K562 (cell line): ENCODE results near the gene C1QTNF7. TPM values are rescaled to one million over a fixed set of nuclear protein-coding genes. Genes with fewer than 3 reads are reported as not detected.

Experiments used
- ATAC-seq: fragments of 200-7000 bp; cut with Tn5 transposase; 3 replicates; pipeline ENCODE4 v1.9.1; 2020; ENCODE audit warnings: moderate library complexity
- BruUV-seq: library from RNA; stranded (reverse); fragments of 400-500 nt; replicated peaks from 2 replicates; lab custom pipeline; 2021; lab: Mats Ljungman, UMichigan
- CTCF ChIA-PET: fragments of 300-600 bp; formaldehyde crosslinking; extraction: SDS; loops from one replicate; lab custom pipeline; 2021; ENCODE audit warnings: low intra/inter-chr PET ratio; lab: Yijun Ruan, JAX
- POLR2A ChIA-PET: fragments of 300-600, 350-650 bp; sonication (Branson Sonifier 250); formaldehyde crosslinking; extraction: SDS; loops from one replicate; lab custom pipeline; 2021; ENCODE audit warnings: antibody characterized with exemption, inconsistent platforms; lab: Yijun Ruan, JAX
- DNase-seq, 4 experiments: peaks; one replicate each; pipeline versions ENCODE4 v3.0.0 to v3.0.0-alpha.2; 2011 to 2018; ENCODE audit warnings: low spot score in 3 of 4, mixed read lengths in 3 of 4; ENCODE audit errors: extremely low read depth in 1 of 4
- FAIRE-seq: peaks from 2 replicates; lab custom pipeline; 2011; peaks lifted over from hg19 to GRCh38; lab: Jason Lieb, UNC
- H2AFZ ChIP-seq: 2 replicates; pipeline ENCODE4 v1.6.0; 2011; ENCODE audit warnings: low read depth, low read length, control low read depth, inconsistent platforms
- H3K27ac ChIP-seq: fragments of 200-600 bp; 3 replicates; pipeline ENCODE4 v1.8.0; 2011; ENCODE audit warnings: low read depth, mild to moderate bottlenecking, control low read depth, inconsistent platforms, low read length, moderate library complexity, mixed read lengths; ENCODE audit errors: extremely low read depth
- H3K27me3 ChIP-seq, 2 experiments: fragments of 300-600 bp in 1 of 2; 2 replicates in 1 of 2; 3 replicates in 1 of 2; pipeline versions ENCODE4 v1.6.0 to v1.8.0; 2011; ENCODE audit warnings: inconsistent platforms in 2 of 2, low read length in 2 of 2, mild to moderate bottlenecking in 1 of 2, mixed read lengths in 1 of 2, moderate library complexity in 1 of 2; ENCODE audit not compliant: control insufficient read depth in 2 of 2, insufficient read depth in 2 of 2
- H3K36me3 ChIP-seq: fragments of 300-600 bp; 3 replicates; pipeline ENCODE4 v1.8.0; 2011; ENCODE audit warnings: mild to moderate bottlenecking, low read length, inconsistent platforms; ENCODE audit not compliant: control insufficient read depth, insufficient read depth
- H3K4me1 ChIP-seq, 2 experiments: fragments of 200-600 bp in 1 of 2; replicated peaks in 1 of 2; 2 replicates in 1 of 2; 3 replicates in 1 of 2; pipeline versions ENCODE4 v1.5.1 to v1.8.0; 2011; ENCODE audit warnings: inconsistent platforms in 2 of 2, low read length in 2 of 2, mild to moderate bottlenecking in 1 of 2, mixed read lengths in 1 of 2, moderate library complexity in 1 of 2; ENCODE audit not compliant: control insufficient read depth in 2 of 2, insufficient read depth in 2 of 2
- H3K4me2 ChIP-seq: 2 replicates; pipeline ENCODE4 v1.6.1; 2011; ENCODE audit warnings: low read length, control low read depth, inconsistent platforms, mixed read lengths; ENCODE audit not compliant: insufficient read depth
- H3K4me3 ChIP-seq: fragments of 200-600 bp; sonication (generic), shearing (Covaris generic); 2 replicates; pipeline ENCODE4 v1.5.1; 2016; ENCODE audit warnings: control low read depth, inconsistent platforms
- H3K79me2 ChIP-seq: fragments of 200-600 bp; 3 replicates; pipeline ENCODE4 v1.8.0; 2011; ENCODE audit warnings: low read length, inconsistent platforms; ENCODE audit not compliant: control insufficient read depth, insufficient read depth
- H3K9ac ChIP-seq, 2 experiments: 2 replicates each; pipeline versions ENCODE4 v1.6.0 to v1.6.1; 2011; ENCODE audit warnings: low read depth in 2 of 2, low read length in 2 of 2, control low read depth in 1 of 2, inconsistent platforms in 1 of 2, mild to moderate bottlenecking in 1 of 2, mixed read lengths in 1 of 2; ENCODE audit not compliant: insufficient read depth in 1 of 2
- H3K9me1 ChIP-seq: one replicate; pipeline ENCODE4 v1.6.0; 2011; ENCODE audit warnings: inconsistent platforms, mild to moderate bottlenecking, low read length, moderate library complexity; ENCODE audit not compliant: control insufficient read depth, insufficient read depth
- H3K9me3 ChIP-seq: replicated peaks from 2 replicates; pipeline ENCODE4 v1.5.1; 2011; ENCODE audit warnings: low read depth, low read length, inconsistent platforms; ENCODE audit not compliant: control insufficient read depth, insufficient read depth
- H4K20me1 ChIP-seq: replicated peaks from 2 replicates; pipeline ENCODE4 v1.6.1; 2011; ENCODE audit warnings: low read length, inconsistent platforms, mixed read lengths; ENCODE audit not compliant: control insufficient read depth, insufficient read depth
- ATF7 ChIP-seq: fragments of 450-650 bp; IDR thresholded peaks from 2 replicates; pipeline ENCODE4 v1.7.1; 2014; ENCODE audit warnings: mild to moderate bottlenecking, moderate library complexity
- CREM ChIP-seq: IDR thresholded peaks from 2 replicates; pipeline ENCODE4 v1.6.1; 2014; ENCODE audit warnings: antibody characterized with exemption, low read depth
- EGR1 ChIP-seq: fragments of 450-650 bp; conservative IDR thresholded peaks from 2 replicates; pipeline ENCODE4 v1.6.1; 2017; ENCODE audit warnings: mild to moderate bottlenecking
- ESRRB ChIP-seq: fragments of 250-450 bp; sonication (Bioruptor Pico); IDR thresholded peaks from 2 replicates; pipeline ENCODE4 v1.5.0; 2020; ENCODE audit warnings: mild to moderate bottlenecking, moderate library complexity, borderline replicate concordance
- FOXP4 ChIP-seq: sonication (generic); formaldehyde crosslinking; IDR thresholded peaks from 2 replicates; pipeline ENCODE4 v1.8.0; 2022; ENCODE audit warnings: mild to moderate bottlenecking, missing genetic modification reagents, borderline replicate concordance
- GATA2 ChIP-seq: sonication (generic); formaldehyde crosslinking; IDR thresholded peaks from 2 replicates; pipeline ENCODE4 v1.4.0; 2020; ENCODE audit warnings: mild to moderate bottlenecking, missing genetic modification reagents
- ID3 ChIP-seq, 2 experiments: fragments of 250-450 bp in 1 of 2; fragments of 450-650 bp in 1 of 2; sonication (Bioruptor Pico) in 1 of 2; IDR thresholded peaks; 2 replicates each; pipeline versions ENCODE4 v1.6.1 to v1.8.0; 2016 to 2021; ENCODE audit warnings: mild to moderate bottlenecking in 2 of 2, moderate library complexity in 2 of 2, missing compliant biosample characterization in 1 of 2, missing genetic modification characterization in 1 of 2
- ILK ChIP-seq: fragments of 450-650 bp; IDR thresholded peaks from 2 replicates; pipeline ENCODE4 v1.6.1; 2016; ENCODE audit warnings: missing genetic modification characterization, low read depth, mild to moderate bottlenecking, missing compliant biosample characterization, moderate library complexity, borderline replicate concordance
- LEF1 ChIP-seq: fragments of 450-650 bp; IDR thresholded peaks from 2 replicates; pipeline ENCODE4 v1.6.1; 2016; ENCODE audit warnings: mild to moderate bottlenecking
- NR4A1 ChIP-seq, 2 experiments: fragments of 250-450 bp in 1 of 2; fragments of 450-650 bp in 1 of 2; sonication (Bioruptor Pico) in 1 of 2; IDR thresholded peaks; 2 replicates each; pipeline versions ENCODE4 v1.4.0 to v1.6.1; 2016 to 2020; ENCODE audit warnings: mild to moderate bottlenecking in 2 of 2, missing compliant biosample characterization in 1 of 2, missing genetic modification characterization in 1 of 2, moderate library complexity in 1 of 2
- PHF8 ChIP-seq: fragments of 200-600 bp; sonication (generic); IDR thresholded peaks from 2 replicates; pipeline ENCODE4 v1.6.1; 2012; ENCODE audit warnings: mixed run types, mild to moderate bottlenecking, inconsistent platforms, low read length, moderate library complexity, borderline replicate concordance
- TRIM25 ChIP-seq: fragments of 450-650 bp; IDR thresholded peaks from 2 replicates; pipeline ENCODE4 v1.7.0; 2016; ENCODE audit warnings: borderline replicate concordance
- ZEB2 ChIP-seq: fragments of 450-650 bp; IDR thresholded peaks from 2 replicates; pipeline ENCODE4 v1.6.1; 2016
- ZNF175 ChIP-seq: fragments of 200-800 bp; sonication (Bioruptor generic); IDR thresholded peaks from 2 replicates; pipeline ENCODE4 v1.6.1; 2016; ENCODE audit warnings: low read depth, mild to moderate bottlenecking, missing genetic modification characterization, missing compliant biosample characterization
- ZNF280A ChIP-seq: fragments of 450-650 bp; IDR thresholded peaks from 2 replicates; pipeline ENCODE4 v1.6.1; 2018; ENCODE audit warnings: mild to moderate bottlenecking, low read depth; ENCODE audit not compliant: partially characterized antibody
- ZSCAN29 ChIP-seq: fragments of 450-650 bp; IDR thresholded peaks from 2 replicates; pipeline ENCODE4 v1.6.1; 2017
- WGBS: fragments of 100-300 bp; shearing (Covaris generic); methylation state at CpG from one replicate; pipeline ENCODE4 v1.1.6; 2016; ENCODE audit warnings: low coverage, mixed read lengths; ENCODE audit not compliant: insufficient coverage; ENCODE audit errors: missing lambda C conversion rate; 5-methylcytosine and 5-hydroxymethylcytosine counted together
- in situ Hi-C: fragments of 300-500 bp; cut with MboI; formaldehyde crosslinking; loops from 4 replicates; pipeline ENCODE4 v1.15.0; 2018; ENCODE audit warnings: inconsistent platforms, mixed read lengths
- intact Hi-C: fragments of 100-400 bp; cut with micrococcal nuclease; formaldehyde crosslinking; loops from 2 replicates; pipeline ENCODE4 v1.14.2; 2022
- polyA plus RNA-seq, 8 experiments: library from polyadenylated mRNA; depleted of rRNA in 4 of 8; stranded (reverse) in 5 of 8; unstranded in 3 of 8; fragments of >200 nt; fragmentation: Nextera tagmentation in 2 of 8; fragmentation: Illumina TruSeq in 1 of 8; extraction: Ambion mirVana in 2 of 8; extraction: Trizol in 1 of 8; gene quantifications; 2 replicates each; pipeline versions ENCODE4 v1.2.1 to v1.2.3, GENCODE V29; 2011 to 2014; ENCODE audit warnings: inconsistent platforms in 1 of 8, missing spikeins in 1 of 8
- total RNA-seq, 7 experiments: library from RNA; depleted of rRNA in 6 of 7; stranded (reverse); fragments of >200 nt in 6 of 7; fragmentation: Illumina TruSeq in 2 of 7; extraction: Trizol in 2 of 7; gene quantifications; 2 replicates each; pipeline versions ENCODE4 v1.2.1 to v1.2.3, GENCODE V29; 2011 to 2021; ENCODE audit warnings: low replicate concordance in 1 of 7

C1QTNF7 gene
- total and polyA plus RNA-seq, 9 of the 15 experiments (the other 6 are each of a cell fraction or from before 2014, with no cell fraction given) = not detected

GRCh38 chr4:15479913-15480185 is 52.0 kb downstream of the C1QTNF7 start:
- no peak overlapping the region for H3K4me3 ChIP-seq
- intact Hi-C loops = loop anchor here (1.0 to 5.0 kb wide), 8 partner anchors 47 to 962 kb away; no protein-coding TSS in a partner anchor
- WGBS = 32% methylated on average over 3 of the region's 3 CpGs
- no peaks in the 10 kb centered on the region for H3K27me3 ChIP-seq
- BruUV-seq = no TSS peak
- in situ Hi-C loops = loop anchor here (5.0 to 25.0 kb wide), 2 partner anchors 522 to 757 kb away; partner anchors contain the start of gene TAPT1
- no peaks in the 10 kb centered on the region for H4K20me1 ChIP-seq
- H3K36me3 ChIP-seq = no peaks in the 10 kb centered on the region
- FAIRE-seq (peak; percentile 29), DNase-seq (no peak), ATAC-seq (no peak)
- peaks cover 0 to 9% of the 10 kb centered on the region in 2 experiments; a peak in 3 of 5 replicates for H3K4me1 ChIP-seq
- H2AFZ ChIP-seq = peak overlapping the region; percentile 85; the same call in 1 of the 2 replicates
- no peak overlapping the region for H3K27ac ChIP-seq
- CTCF ChIA-PET = interaction anchor here (0.9 to 2.3 kb wide), 3 partner anchors 326 to 785 kb away, joined by 3 to 9 read pairs (median 7); no protein-coding TSS in a partner anchor
- no peaks in the 10 kb centered on the region for H3K9me3 ChIP-seq
- H3K79me2 ChIP-seq = no peaks in the 10 kb centered on the region
- H3K9ac ChIP-seq = peak overlapping the region in 1 of 2 experiments; percentile 61; a peak in 2 of 4 replicates
- H3K9me1 ChIP-seq = no peaks in the 10 kb centered on the region
- POLR2A ChIA-PET = interaction anchor here (0.5 to 1.3 kb wide), 3 partner anchors 9 to 201 kb away, joined by 3 to 4 read pairs (median 3); no protein-coding TSS in a partner anchor
- peak overlapping the region; percentile 79 for H3K4me2 ChIP-seq
- TF ChIP-seq ID3 (CRISPR knock-in tag; IDR thresholded peaks at IDR 0.05) = no peak
- TF ChIP-seq ID3 (tag; IDR thresholded peaks at IDR 0.05) = no peak
- no peak for TF ChIP-seq ZNF280A
- TF ChIP-seq EGR1 = no peak
- no peak for TF ChIP-seq LEF1
- TF ChIP-seq PHF8 = no peak
- TF ChIP-seq ZSCAN29 = no peak
- TF ChIP-seq CREM = no peak
- TF ChIP-seq ZNF175 = no peak
- TF ChIP-seq ESRRB = no peak
- TF ChIP-seq ZEB2 = no peak
- no peak for TF ChIP-seq NR4A1 (CRISPR knock-in tag; IDR thresholded peaks at IDR 0.05)
- TF ChIP-seq NR4A1 (tag; IDR thresholded peaks at IDR 0.05) = no peak
- no peak for TF ChIP-seq GATA2
- TF ChIP-seq ILK (tag) = no peak
- no peak for TF ChIP-seq TRIM25
- no peak for TF ChIP-seq FOXP4 (CRISPR knock-in tag)
- no peak for TF ChIP-seq ATF7
